Smooth muscle cell (in vitro differentiated cells): ENCODE data around the gene PLA2G5. TPM values are rescaled to one million over a fixed set of nuclear protein-coding genes. Genes with fewer than 3 reads are reported as not detected.

ENCODE experiments used
- DNase-seq: peaks from one replicate; lab custom pipeline; 2025; ENCODE audit not compliant: unreplicated experiment; lab: John Stamatoyannopoulos, UW
- H2AFZ ChIP-seq: fragments of 200-600 bp; sonication (generic); 2 replicates; pipeline ENCODE4 v1.6.0; 2016; ENCODE audit warnings: antibody characterized with exemption, low read depth, mild to moderate bottlenecking
- H3F3A ChIP-seq: fragments of 200-600 bp; sonication (generic); 2 replicates; pipeline ENCODE4 v1.6.0; 2017; ENCODE audit warnings: antibody characterized with exemption, low read depth
- H3K27ac ChIP-seq: fragments of 200-600 bp; sonication (generic); 2 replicates; pipeline ENCODE4 v1.5.1; 2016; ENCODE audit warnings: low read depth, mild to moderate bottlenecking
- H3K27me3 ChIP-seq: fragments of 200-600 bp; sonication (generic); 2 replicates; pipeline ENCODE4 v1.6.1; 2016; ENCODE audit warnings: low read depth, mild to moderate bottlenecking
- H3K36me3 ChIP-seq: fragments of 200-600 bp; sonication (generic); 2 replicates; pipeline ENCODE4 v1.5.1; 2016; ENCODE audit warnings: low read depth
- H3K4me1 ChIP-seq: fragments of 200-600 bp; sonication (generic); 2 replicates; pipeline ENCODE4 v1.5.1; 2016; ENCODE audit warnings: low read depth
- H3K4me2 ChIP-seq: fragments of 200-600 bp; sonication (generic); 2 replicates; pipeline ENCODE4 v1.6.0; 2016; ENCODE audit warnings: mild to moderate bottlenecking
- H3K4me3 ChIP-seq: fragments of 200-600 bp; sonication (generic); 2 replicates; pipeline ENCODE4 v1.5.1; 2016; ENCODE audit warnings: mild to moderate bottlenecking
- H3K79me2 ChIP-seq: fragments of 200-600 bp; sonication (generic); 2 replicates; pipeline ENCODE4 v1.6.0; 2016; ENCODE audit warnings: low read depth, mild to moderate bottlenecking
- H3K9ac ChIP-seq: fragments of 200-600 bp; sonication (generic); 2 replicates; pipeline ENCODE4 v1.6.0; 2016; ENCODE audit warnings: low read depth
- H3K9me3 ChIP-seq: fragments of 200-600 bp; sonication (generic); replicated peaks from 2 replicates; pipeline ENCODE4 v1.5.1; 2016; ENCODE audit warnings: low read depth
- H4K20me1 ChIP-seq: fragments of 200-600 bp; sonication (generic); 2 replicates; pipeline ENCODE4 v1.6.0; 2016; ENCODE audit warnings: low read depth
- WGBS: methylation state at CpG from one replicate; pipeline ENCODE4 v1.1.7; 2016; ENCODE audit warnings: low lambda C conversion rate; 5-methylcytosine and 5-hydroxymethylcytosine counted together
- polyA plus RNA-seq: library from polyadenylated mRNA; unstranded; fragments of >200 nt; fragmentation: Nextera tagmentation; extraction: Ambion mirVana; gene quantifications from 2 replicates; pipeline ENCODE4 v1.2.1, GENCODE V29; 2016
- total RNA-seq: library from RNA; depleted of rRNA; stranded (reverse); fragments of >200 nt; gene quantifications from 2 replicates; pipeline ENCODE4 v1.2.3, GENCODE V29; 2014
- TF ChIP-seq, protein P1 (sequence below): fragments of 200-600 bp; sonication (generic); IDR thresholded peaks from 2 replicates; pipeline ENCODE4 v1.5.1; 2017; ENCODE audit warnings: borderline replicate concordance, mild to moderate bottlenecking, antibody characterized with exemption; ENCODE audit not compliant: insufficient read depth, poor library complexity, severe bottlenecking

The PLA2G5 gene
- total and polyA plus RNA-seq, 2 experiments from 2014 or later, result 0.22 to 0.64 TPM

DNA sequence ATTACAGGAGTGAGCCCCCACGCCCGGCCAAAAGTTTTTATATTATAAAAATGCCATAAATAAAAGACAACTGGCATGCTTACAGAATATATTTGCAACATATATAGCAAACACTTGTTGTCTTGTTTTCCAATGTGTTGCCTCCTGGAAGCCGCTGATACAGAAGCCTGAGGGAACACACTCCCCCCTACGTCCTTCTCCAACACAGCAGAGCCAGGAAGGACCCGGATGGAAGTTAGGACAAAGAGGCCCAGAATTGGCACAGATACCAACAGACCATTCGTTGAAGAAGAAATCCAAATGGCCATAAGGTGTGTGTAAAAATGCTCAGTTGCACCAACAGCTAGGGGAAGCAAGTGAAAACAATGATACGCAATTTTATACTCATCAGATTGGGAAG lies 1.3 kb upstream of the PLA2G5 start:
- 96% methylated on average over 7 of the region's 7 CpGs for WGBS
- TF ChIP-seq, protein P1, sequence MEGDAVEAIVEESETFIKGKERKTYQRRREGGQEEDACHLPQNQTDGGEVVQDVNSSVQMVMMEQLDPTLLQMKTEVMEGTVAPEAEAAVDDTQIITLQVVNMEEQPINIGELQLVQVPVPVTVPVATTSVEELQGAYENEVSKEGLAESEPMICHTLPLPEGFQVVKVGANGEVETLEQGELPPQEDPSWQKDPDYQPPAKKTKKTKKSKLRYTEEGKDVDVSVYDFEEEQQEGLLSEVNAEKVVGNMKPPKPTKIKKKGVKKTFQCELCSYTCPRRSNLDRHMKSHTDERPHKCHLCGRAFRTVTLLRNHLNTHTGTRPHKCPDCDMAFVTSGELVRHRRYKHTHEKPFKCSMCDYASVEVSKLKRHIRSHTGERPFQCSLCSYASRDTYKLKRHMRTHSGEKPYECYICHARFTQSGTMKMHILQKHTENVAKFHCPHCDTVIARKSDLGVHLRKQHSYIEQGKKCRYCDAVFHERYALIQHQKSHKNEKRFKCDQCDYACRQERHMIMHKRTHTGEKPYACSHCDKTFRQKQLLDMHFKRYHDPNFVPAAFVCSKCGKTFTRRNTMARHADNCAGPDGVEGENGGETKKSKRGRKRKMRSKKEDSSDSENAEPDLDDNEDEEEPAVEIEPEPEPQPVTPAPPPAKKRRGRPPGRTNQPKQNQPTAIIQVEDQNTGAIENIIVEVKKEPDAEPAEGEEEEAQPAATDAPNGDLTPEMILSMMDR, result no peak
- Histone ChIP-seq H3K9me3 (no peaks in the 10 kb centered on the region), H4K20me1 (no peaks in the 10 kb centered on the region), H3K4me3 (no peak overlapping the region), H2AFZ (no peak overlapping the region), H3K27me3 (no peaks in the 10 kb centered on the region), H3K4me1 (peaks cover 8% of the 10 kb centered on the region), H3K79me2 (no peaks in the 10 kb centered on the region), H3K36me3 (no peaks in the 10 kb centered on the region), H3K4me2 (no peak overlapping the region), H3K27ac (no peak overlapping the region), H3K9ac (no peak overlapping the region), H3F3A (no peaks in the 10 kb centered on the region)
- DNase-seq, result no peak

DNA sequence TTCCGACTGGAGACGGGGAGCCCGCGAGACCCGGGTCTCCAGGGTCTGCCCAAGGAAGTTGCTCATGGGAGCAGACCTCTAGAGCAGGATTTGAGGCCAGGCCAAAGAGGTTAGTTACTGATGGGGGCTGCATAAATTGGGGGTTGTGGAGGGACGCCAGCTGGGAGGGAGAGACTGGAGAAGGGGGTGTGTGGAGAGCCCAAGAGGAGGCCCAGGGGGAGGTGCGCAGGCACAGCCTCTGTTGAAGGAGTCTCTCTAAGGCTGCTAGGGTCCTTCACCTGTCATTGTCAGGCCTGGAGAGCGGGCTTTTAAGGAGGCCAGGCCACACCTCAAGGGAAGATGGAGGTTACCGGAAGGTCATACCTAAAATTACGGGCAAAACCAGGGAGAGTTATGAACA lies 363 bp downstream of the PLA2G5 start:
- H3F3A ChIP-seq, result no peaks in the 10 kb centered on the region
- H3K4me1 ChIP-seq, result peaks cover 8% of the 10 kb centered on the region
- TF ChIP-seq, protein P1, result no peak
- H3K9me3 ChIP-seq, result no peaks in the 10 kb centered on the region
- H3K36me3 ChIP-seq, result no peaks in the 10 kb centered on the region
- H3K4me3 ChIP-seq, result no peak overlapping the region
- 96% methylated on average over 10 of the region's 10 CpGs for WGBS
- H4K20me1 ChIP-seq, result no peaks in the 10 kb centered on the region
- no peak overlapping the region for H3K9ac ChIP-seq
- H2AFZ ChIP-seq, result no peak overlapping the region
- no peaks in the 10 kb centered on the region for H3K27me3 ChIP-seq
- no peaks in the 10 kb centered on the region for H3K79me2 ChIP-seq
- H3K4me2 ChIP-seq, result peak overlapping the region; percentile 30
- no peak for DNase-seq
- no peak overlapping the region for H3K27ac ChIP-seq

DNA sequence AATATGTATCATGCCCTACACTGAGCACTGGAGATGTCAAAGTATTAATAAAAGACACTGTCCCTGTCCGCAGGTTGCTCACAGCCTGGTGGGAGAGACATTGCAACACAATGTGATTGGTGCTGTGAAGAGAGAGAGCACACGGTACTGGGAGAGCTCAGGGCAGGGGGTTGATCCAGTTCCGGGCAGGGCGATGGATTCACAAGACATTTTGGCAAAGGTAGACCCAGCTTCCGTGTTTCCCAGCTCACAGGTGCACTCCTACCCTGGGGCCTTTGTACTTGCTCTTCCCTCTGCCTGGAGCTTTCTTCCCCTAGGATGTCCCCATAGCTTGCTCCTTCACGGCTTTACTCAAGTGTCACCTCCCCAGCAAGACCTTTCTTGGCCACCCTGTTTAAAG lies 1.4 kb downstream of the PLA2G5 start:
- Histone ChIP-seq H4K20me1 (no peaks in the 10 kb centered on the region), H3K4me1 (peaks cover 8% of the 10 kb centered on the region), H2AFZ (no peak overlapping the region), H3K9me3 (no peaks in the 10 kb centered on the region), H3K27me3 (no peaks in the 10 kb centered on the region), H3K4me2 (no peak overlapping the region), H3K4me3 (no peak overlapping the region), H3F3A (no peaks in the 10 kb centered on the region), H3K79me2 (no peaks in the 10 kb centered on the region), H3K36me3 (no peaks in the 10 kb centered on the region), H3K9ac (no peak overlapping the region), H3K27ac (no peak overlapping the region)
- TF ChIP-seq, protein P1, result no peak
- 98% methylated on average over 6 of the region's 6 CpGs for WGBS
- no peak for DNase-seq

DNA sequence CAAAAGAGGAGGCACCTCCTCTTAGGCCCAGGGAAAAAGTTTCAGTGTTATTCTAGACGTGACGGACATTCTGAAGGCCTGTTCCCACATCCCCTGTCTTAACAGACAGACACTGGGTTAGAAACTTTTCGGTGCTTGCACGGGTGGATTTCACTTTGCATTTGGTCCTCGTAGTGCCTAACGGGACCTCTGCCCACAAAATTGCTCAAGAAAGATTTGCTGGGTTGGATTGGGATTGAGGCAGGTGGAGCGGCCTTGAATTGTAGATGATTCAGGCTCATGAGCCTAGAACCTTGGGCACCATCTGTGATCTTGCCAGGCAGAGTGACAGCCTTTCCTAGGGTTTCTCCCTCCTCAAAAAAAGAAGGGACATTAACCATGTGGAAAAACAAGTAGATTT lies 2.8 kb downstream of the PLA2G5 start:
- Histone ChIP-seq H2AFZ (no peak overlapping the region), H3K36me3 (no peaks in the 10 kb centered on the region), H4K20me1 (no peaks in the 10 kb centered on the region), H3F3A (no peaks in the 10 kb centered on the region), H3K4me2 (no peak overlapping the region), H3K4me1 (peaks cover 8% of the 10 kb centered on the region), H3K4me3 (no peak overlapping the region), H3K9me3 (no peaks in the 10 kb centered on the region), H3K79me2 (no peaks in the 10 kb centered on the region), H3K27ac (no peak overlapping the region), H3K27me3 (no peaks in the 10 kb centered on the region), H3K9ac (no peak overlapping the region)
- 84% methylated on average over 7 of the region's 7 CpGs for WGBS
- TF ChIP-seq, protein P1, result no peak
- DNase-seq, result no peak
